Posterior vena cava (tissue), 2 donors: ENCODE data around the gene ISM2. TPM values are rescaled to one million over a fixed set of nuclear protein-coding genes. Genes with fewer than 3 reads are reported as not detected.

ENCODE experiments used
- DNase-seq: peaks from one replicate; pipeline ENCODE4 v3.0.0-alpha.2; 2020; ENCODE audit warnings: low spot score
- intact Hi-C, 2 donors: fragments of 100-400 bp; cut with DNase I; formaldehyde crosslinking; loops; one replicate each; pipeline versions ENCODE4 v1.14.1 to v1.14.2; 2022 to 2023
- total RNA-seq, 2 donors: library from RNA; stranded (reverse); fragmentation: NEBNext Ultra II Directional; extraction: Animal tissue kit (Norgen Biotek cat#: 25700); gene quantifications; one replicate each; pipeline ENCODE4 v1.2.1, GENCODE V29; 2021
- donor health status: DM: yes; HTN: yes; CAD: no.
- donor health status: DM: yes; HTN: yes; CAD: no.

The ISM2 gene
- total RNA-seq, 2 donors from 2014 or later: 0.60 TPM; not detected in 1

DNA sequence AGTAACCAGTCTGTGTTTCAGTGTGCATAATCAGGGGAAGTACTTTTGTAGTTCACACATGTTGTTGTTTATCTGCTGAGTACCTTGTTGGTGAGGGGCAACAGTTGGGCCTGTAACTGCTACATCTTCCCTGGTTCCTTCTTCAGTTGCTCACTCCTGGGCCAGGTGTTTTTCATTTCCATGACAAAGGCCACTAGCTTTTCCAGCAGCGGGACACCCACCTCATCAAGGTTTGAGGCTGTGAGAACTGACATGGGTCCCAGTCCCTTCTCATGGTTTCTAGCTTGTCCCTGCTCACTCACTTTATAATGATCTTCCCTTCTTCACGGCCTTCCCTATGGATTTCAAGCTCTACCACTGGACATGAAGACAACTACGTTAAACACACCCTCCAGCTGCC is 73.8 kb downstream of the ISM2 start:
- no peak for DNase-seq
- intact Hi-C loops: no loop called here

Other genes starting within 250 kb of the ISM2 start
- gene NGB, start 227.6 kb downstream of the ISM2 start, total RNA-seq: not detected
- 10 to 100 TPM; 20.5 TPM for gene POMT2, start 177.9 kb downstream of the ISM2 start, total RNA-seq
- 1 to 10 TPM; 4.7 to 9.3 TPM for gene GSTZ1, start 177.8 kb downstream of the ISM2 start, total RNA-seq
- gene TMED8, start 121.7 kb downstream of the ISM2 start, total RNA-seq: 10 to 100 TPM; 11.2 to 13.3 TPM
- gene SAMD15, start 121.4 kb downstream of the ISM2 start, total RNA-seq: under 1 TPM; 0.60 to 0.62 TPM
- under 1 TPM; 0.23 to 0.52 TPM for gene NOXRED1, start 75.3 kb downstream of the ISM2 start, total RNA-seq
- gene VIPAS39, start 41.2 kb downstream of the ISM2 start, total RNA-seq: 10 to 100 TPM; 11.9 to 15.7 TPM
- gene AHSA1, start 40.7 kb downstream of the ISM2 start, total RNA-seq: 10 to 100 TPM; 78.3 to 85.3 TPM
- 10 to 100 TPM; 27.3 to 29.9 TPM for gene SPTLC2, start 117.8 kb upstream of the ISM2 start, total RNA-seq
- gene ALKBH1, start 209.2 kb upstream of the ISM2 start, total RNA-seq: 1 to 10 TPM; 6.7 to 8.2 TPM
- gene SLIRP, start 209.3 kb upstream of the ISM2 start, total RNA-seq: 10 to 100 TPM; 87.4 to 89.7 TPM